Measurements from ENCODE around the gene ATG3.

DNA sequence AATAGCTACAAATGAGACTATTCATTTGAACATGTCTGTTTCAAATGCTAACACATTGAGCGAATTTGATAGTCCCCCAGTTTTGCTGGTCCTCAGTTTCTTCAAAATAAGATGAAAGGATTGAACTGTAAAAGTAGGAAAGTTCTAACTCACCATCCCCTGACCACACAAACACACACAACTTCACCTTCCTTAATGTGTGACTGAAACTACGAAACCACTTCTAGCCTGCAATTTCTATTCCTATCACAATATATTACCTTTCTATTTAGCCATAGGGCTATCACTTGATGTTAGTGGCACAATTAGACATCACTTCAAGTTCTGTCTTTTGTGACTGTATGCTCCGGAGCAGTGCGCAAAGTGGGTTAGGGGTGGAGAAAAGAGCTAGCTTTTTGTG, 77.4 kb downstream of the ATG3 start:
- TF ChIP-seq, protein P1, sequence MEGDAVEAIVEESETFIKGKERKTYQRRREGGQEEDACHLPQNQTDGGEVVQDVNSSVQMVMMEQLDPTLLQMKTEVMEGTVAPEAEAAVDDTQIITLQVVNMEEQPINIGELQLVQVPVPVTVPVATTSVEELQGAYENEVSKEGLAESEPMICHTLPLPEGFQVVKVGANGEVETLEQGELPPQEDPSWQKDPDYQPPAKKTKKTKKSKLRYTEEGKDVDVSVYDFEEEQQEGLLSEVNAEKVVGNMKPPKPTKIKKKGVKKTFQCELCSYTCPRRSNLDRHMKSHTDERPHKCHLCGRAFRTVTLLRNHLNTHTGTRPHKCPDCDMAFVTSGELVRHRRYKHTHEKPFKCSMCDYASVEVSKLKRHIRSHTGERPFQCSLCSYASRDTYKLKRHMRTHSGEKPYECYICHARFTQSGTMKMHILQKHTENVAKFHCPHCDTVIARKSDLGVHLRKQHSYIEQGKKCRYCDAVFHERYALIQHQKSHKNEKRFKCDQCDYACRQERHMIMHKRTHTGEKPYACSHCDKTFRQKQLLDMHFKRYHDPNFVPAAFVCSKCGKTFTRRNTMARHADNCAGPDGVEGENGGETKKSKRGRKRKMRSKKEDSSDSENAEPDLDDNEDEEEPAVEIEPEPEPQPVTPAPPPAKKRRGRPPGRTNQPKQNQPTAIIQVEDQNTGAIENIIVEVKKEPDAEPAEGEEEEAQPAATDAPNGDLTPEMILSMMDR (IDR thresholded peaks at IDR 0.05 in 4 of 5, conservative IDR thresholded peaks at IDR 0.05 in 1 of 5) = no peak
- no peak for TF ChIP-seq POLR2A (IDR thresholded peaks at IDR 0.05)

All from gastrocnemius medialis (tissue), 4 donors.